Activated T-cell treated with anti-CD3 and anti-CD28 coated beads, Interleukin-2, amount 50 U/mL, for 4 hours (primary cell): ENCODE measurements around the gene OSGEPL1. TPM values are rescaled to one million over a fixed set of nuclear protein-coding genes. Genes with fewer than 3 reads are reported as not detected.
A peak's percentile ranks its signal among the peaks of the same experiment; 100 is the strongest.
"Not testable (repeated sequence)": the region's sequence is repeated elsewhere in the genome, so short reads cannot be mapped to it uniquely, and the experiment has no call there.

Experiments used
- ATAC-seq, 2 donors: fragments of 200-7000 bp; cut with Tn5 transposase; one replicate each; pipeline ENCODE4 v1.10.0; 2021
- DNase-seq: peaks from one replicate; pipeline ENCODE4 v3.0.0-alpha.2; 2020
- H3K27me3 Mint-ChIP-seq: one replicate; pipeline ENCODE4 v1.8.0; 2021; ENCODE audit warnings: low read depth, mixed read lengths
- H3K36me3 Mint-ChIP-seq: one replicate; pipeline ENCODE4 v1.8.0; 2022; ENCODE audit warnings: mixed read lengths; ENCODE audit not compliant: insufficient read depth
- H3K4me1 Mint-ChIP-seq: one replicate; pipeline ENCODE4 v1.8.0; 2021; ENCODE audit warnings: low read depth, mixed read lengths
- H3K4me3 Mint-ChIP-seq: one replicate; pipeline ENCODE4 v1.8.0; 2021; ENCODE audit warnings: mild to moderate bottlenecking, moderate library complexity, mixed read lengths
- H3K9me3 Mint-ChIP-seq: one replicate; pipeline ENCODE4 v1.8.0; 2021; ENCODE audit warnings: mixed read lengths
- total RNA-seq, 3 donors: library from RNA; stranded (reverse); gene quantifications; one replicate each; pipeline ENCODE4 v1.2.1, GENCODE V29; 2021

The OSGEPL1 gene
- total RNA-seq, 3 donors from 2014 or later: 10.3 to 12.3 (median 11.5) TPM

- Mint-ChIP-seq H3K9me3 (no peaks in the 10 kb centered on the region), H3K4me3 (no peak overlapping the region), H3K4me1 (peaks cover 2% of the 10 kb centered on the region), H3K27me3 (no peaks in the 10 kb centered on the region), H3K36me3 (peaks cover 21% of the 10 kb centered on the region)
- no peak for ATAC-seq
- no peak for DNase-seq
Observed at GRCh38 chr2:189770590-189771322, 8.2 kb upstream of the OSGEPL1 start.

GRCh38 chr2:189763908-189764661 lies 1.5 kb upstream of the OSGEPL1 start:
- Mint-ChIP-seq H3K36me3 (peaks cover 4% of the 10 kb centered on the region), H3K27me3 (no peaks in the 10 kb centered on the region), H3K4me1 (peaks cover 5% of the 10 kb centered on the region), H3K4me3 (peak overlapping the region; percentile 97), H3K9me3 (no peaks in the 10 kb centered on the region)
- ATAC-seq: no peak
- DNase-seq: no peak

GRCh38 chr2:189762229-189762550 lies 402 bp downstream of the OSGEPL1 start:
- ATAC-seq (peak in 1 of 2 donors; percentile 16), DNase-seq (no peak)
- no peaks in the 10 kb centered on the region for H3K9me3 Mint-ChIP-seq
- H3K4me1 Mint-ChIP-seq: peaks cover 5% of the 10 kb centered on the region
- H3K4me3 Mint-ChIP-seq: peak overlapping the region; percentile 97
- H3K36me3 Mint-ChIP-seq: peaks cover 6% of the 10 kb centered on the region
- H3K27me3 Mint-ChIP-seq: no peaks in the 10 kb centered on the region

- H3K27me3 Mint-ChIP-seq, H3K4me1 Mint-ChIP-seq, H3K9me3 Mint-ChIP-seq, ATAC-seq, DNase-seq, H3K4me3 Mint-ChIP-seq, H3K36me3 Mint-ChIP-seq: not testable (repeated sequence)
Observed at GRCh38 chr2:189760154-189760553, 2.4 kb downstream of the OSGEPL1 start.

GRCh38 chr2:189756311-189756952 lies 6.2 kb downstream of the OSGEPL1 start:
- no peaks in the 10 kb centered on the region for H3K9me3 Mint-ChIP-seq
- H3K27me3 Mint-ChIP-seq: no peaks in the 10 kb centered on the region
- no peaks in the 10 kb centered on the region for H3K4me1 Mint-ChIP-seq
- no peak overlapping the region for H3K4me3 Mint-ChIP-seq
- DNase-seq (no peak), ATAC-seq (no peak)
- peaks cover 16% of the 10 kb centered on the region for H3K36me3 Mint-ChIP-seq

GRCh38 chr2:189751080-189751658 lies 11.4 kb downstream of the OSGEPL1 start:
- no peaks in the 10 kb centered on the region for H3K4me1 Mint-ChIP-seq
- no peak overlapping the region for H3K4me3 Mint-ChIP-seq
- no peaks in the 10 kb centered on the region for H3K9me3 Mint-ChIP-seq
- peaks cover 17% of the 10 kb centered on the region for H3K36me3 Mint-ChIP-seq
- H3K27me3 Mint-ChIP-seq: no peaks in the 10 kb centered on the region
- DNase-seq: peak; percentile 26
- peak in 1 of 2 donors; percentile 43 for ATAC-seq

GRCh38 chr2:189729430-189729829 lies 33.2 kb downstream of the OSGEPL1 start:
- H3K4me1 Mint-ChIP-seq: no peaks in the 10 kb centered on the region
- H3K27me3 Mint-ChIP-seq: no peaks in the 10 kb centered on the region
- ATAC-seq: no peak
- H3K4me3 Mint-ChIP-seq: no peak overlapping the region
- H3K9me3 Mint-ChIP-seq: no peaks in the 10 kb centered on the region
- H3K36me3 Mint-ChIP-seq: peaks cover 3% of the 10 kb centered on the region
- DNase-seq: no peak

GRCh38 chr2:189726849-189727248 lies 35.7 kb downstream of the OSGEPL1 start:
- H3K36me3 Mint-ChIP-seq: no peaks in the 10 kb centered on the region
- no peaks in the 10 kb centered on the region for H3K4me1 Mint-ChIP-seq
- ATAC-seq (no peak), DNase-seq (no peak)
- H3K4me3 Mint-ChIP-seq: no peak overlapping the region
- no peaks in the 10 kb centered on the region for H3K27me3 Mint-ChIP-seq
- no peaks in the 10 kb centered on the region for H3K9me3 Mint-ChIP-seq

GRCh38 chr2:189726271-189726670 lies 36.3 kb downstream of the OSGEPL1 start:
- no peaks in the 10 kb centered on the region for H3K9me3 Mint-ChIP-seq
- no peak overlapping the region for H3K4me3 Mint-ChIP-seq
- no peak for ATAC-seq
- no peak for DNase-seq
- no peaks in the 10 kb centered on the region for H3K4me1 Mint-ChIP-seq
- no peaks in the 10 kb centered on the region for H3K27me3 Mint-ChIP-seq
- H3K36me3 Mint-ChIP-seq: no peaks in the 10 kb centered on the region

- Mint-ChIP-seq H3K9me3 (no peaks in the 10 kb centered on the region), H3K4me3 (no peak overlapping the region), H3K27me3 (no peaks in the 10 kb centered on the region), H3K36me3 (peaks cover 3% of the 10 kb centered on the region), H3K4me1 (no peaks in the 10 kb centered on the region)
- ATAC-seq (peak in 1 of 2 donors; percentile 59), DNase-seq (no peak)
Observed at GRCh38 chr2:189723192-189723591, 39.4 kb downstream of the OSGEPL1 start.

- peaks cover 6% of the 10 kb centered on the region for H3K36me3 Mint-ChIP-seq
- DNase-seq: no peak
- H3K4me1 Mint-ChIP-seq: no peaks in the 10 kb centered on the region
- H3K27me3 Mint-ChIP-seq: no peaks in the 10 kb centered on the region
- no peak overlapping the region for H3K4me3 Mint-ChIP-seq
- peaks cover 4% of the 10 kb centered on the region for H3K9me3 Mint-ChIP-seq
- ATAC-seq: no peak
Observed at GRCh38 chr2:189719571-189719970, 43.0 kb downstream of the OSGEPL1 start.

- not testable (repeated sequence) for H3K36me3 Mint-ChIP-seq, ATAC-seq
Observed at GRCh38 chr2:189717593-189717992, 45.0 kb downstream of the OSGEPL1 start.

GRCh38 chr2:189709501-189710221 lies 52.9 kb downstream of the OSGEPL1 start:
- ATAC-seq: no peak
- Mint-ChIP-seq H3K27me3 (no peaks in the 10 kb centered on the region), H3K4me3 (no peak overlapping the region), H3K4me1 (no peaks in the 10 kb centered on the region), H3K9me3 (no peaks in the 10 kb centered on the region), H3K36me3 (peaks cover 7% of the 10 kb centered on the region)
- no peak for DNase-seq

More at GRCh38 chr2:189717593-189717992, 45.0 kb downstream of the OSGEPL1 start:
- H3K27me3 Mint-ChIP-seq, H3K4me1 Mint-ChIP-seq, H3K9me3 Mint-ChIP-seq, DNase-seq, H3K4me3 Mint-ChIP-seq: not testable (repeated sequence)

- no peaks in the 10 kb centered on the region for H3K27me3 Mint-ChIP-seq
- ATAC-seq (no peak), DNase-seq (no peak)
- H3K4me1 Mint-ChIP-seq: no peaks in the 10 kb centered on the region
- H3K36me3 Mint-ChIP-seq: peaks cover 3% of the 10 kb centered on the region
- no peaks in the 10 kb centered on the region for H3K9me3 Mint-ChIP-seq
- no peak overlapping the region for H3K4me3 Mint-ChIP-seq
Observed at GRCh38 chr2:189702071-189702470, 60.5 kb downstream of the OSGEPL1 start.
